Neural progenitor cell (in vitro differentiated cells): ENCODE measurements around the gene MAP3K4. TPM values are rescaled to one million over a fixed set of nuclear protein-coding genes. Genes with fewer than 3 reads are reported as not detected.

Experiments used
- DNase-seq: peaks from one replicate; pipeline ENCODE4 v3.0.0-alpha.2; 2016; ENCODE audit warnings: low spot score
- H2AFZ ChIP-seq: fragments of 200-600 bp; sonication (generic); replicated peaks from 2 replicates; pipeline ENCODE4 v1.6.1; 2016; ENCODE audit warnings: antibody characterized with exemption
- H3F3A ChIP-seq: fragments of 200-600 bp; sonication (generic); 2 replicates; pipeline ENCODE4 v1.6.1; 2016; ENCODE audit warnings: antibody characterized with exemption, low read depth
- H3K27ac ChIP-seq: fragments of 200-600 bp; sonication (generic); 2 replicates; pipeline ENCODE4 v1.5.1; 2016; ENCODE audit warnings: mild to moderate bottlenecking
- H3K27me3 ChIP-seq: fragments of 200-600 bp; sonication (generic); 2 replicates; pipeline ENCODE4 v1.6.1; 2016; ENCODE audit warnings: mild to moderate bottlenecking, moderate library complexity
- H3K36me3 ChIP-seq: fragments of 200-600 bp; sonication (generic); 2 replicates; pipeline ENCODE4 v1.5.1; 2016
- H3K4me1 ChIP-seq: fragments of 200-600 bp; sonication (generic); 2 replicates; pipeline ENCODE4 v1.6.1; 2016; ENCODE audit warnings: mixed run types
- H3K4me2 ChIP-seq: fragments of 200-600 bp; sonication (generic); 2 replicates; pipeline ENCODE4 v1.6.1; 2016
- H3K4me3 ChIP-seq: fragments of 200-600 bp; sonication (generic); 2 replicates; pipeline ENCODE4 v1.5.1; 2016
- H3K79me2 ChIP-seq: fragments of 200-600 bp; sonication (generic); 2 replicates; pipeline ENCODE4 v1.6.1; 2016; ENCODE audit warnings: low read depth
- H3K9ac ChIP-seq: fragments of 200-600 bp; sonication (generic); 2 replicates; pipeline ENCODE4 v1.6.1; 2016
- H3K9me3 ChIP-seq: fragments of 200-600 bp; sonication (generic); 2 replicates; pipeline ENCODE4 v1.5.1; 2016; ENCODE audit warnings: low read depth
- H4K20me1 ChIP-seq: fragments of 200-600 bp; sonication (generic); 2 replicates; pipeline ENCODE4 v1.6.1; 2016; ENCODE audit warnings: low read depth
- H3K27ac Mint-ChIP-seq: 3 replicates; pipeline ENCODE4 v1.8.0; 2021; ENCODE audit warnings: mixed read lengths
- H3K27me3 Mint-ChIP-seq: 2 replicates; pipeline ENCODE4 v1.8.0; 2022; ENCODE audit warnings: low read depth, mild to moderate bottlenecking, inconsistent platforms, moderate library complexity, mixed read lengths; ENCODE audit not compliant: insufficient read depth
- H3K36me3 Mint-ChIP-seq: 3 replicates; pipeline ENCODE4 v1.8.0; 2021; ENCODE audit warnings: mixed read lengths
- H3K4me1 Mint-ChIP-seq: 3 replicates; pipeline ENCODE4 v1.8.0; 2021; ENCODE audit warnings: mixed read lengths
- H3K4me3 Mint-ChIP-seq: 3 replicates; pipeline ENCODE4 v1.8.0; 2021; ENCODE audit warnings: mild to moderate bottlenecking, moderate library complexity, mixed read lengths
- H3K9me3 Mint-ChIP-seq: 3 replicates; pipeline ENCODE4 v1.8.0; 2020; ENCODE audit warnings: mixed read lengths
- EZH2 ChIP-seq: fragments of 200-600 bp; sonication (generic); IDR thresholded peaks from 2 replicates; pipeline ENCODE4 v1.6.1; 2017; ENCODE audit warnings: antibody characterized with exemption, mild to moderate bottlenecking, moderate library complexity
- EZH2phosphoT487 ChIP-seq: fragments of 200-600 bp; sonication (generic); IDR thresholded peaks from 2 replicates; pipeline ENCODE4 v1.6.1; 2017; ENCODE audit warnings: antibody characterized with exemption
- total RNA-seq: library from RNA; depleted of rRNA; stranded (reverse); fragments of >200 nt; gene quantifications from 2 replicates; pipeline ENCODE4 v1.2.3, GENCODE V29; 2015; ENCODE audit warnings: low replicate concordance
- TF ChIP-seq, protein P1 (sequence below): fragments of 200-600 bp; sonication (generic); IDR thresholded peaks from 2 replicates; pipeline ENCODE4 v1.5.1; 2017; ENCODE audit warnings: antibody characterized with exemption, mild to moderate bottlenecking

The MAP3K4 gene
- total RNA-seq, 1 donor from 2014 or later = 59.6 TPM

DNA sequence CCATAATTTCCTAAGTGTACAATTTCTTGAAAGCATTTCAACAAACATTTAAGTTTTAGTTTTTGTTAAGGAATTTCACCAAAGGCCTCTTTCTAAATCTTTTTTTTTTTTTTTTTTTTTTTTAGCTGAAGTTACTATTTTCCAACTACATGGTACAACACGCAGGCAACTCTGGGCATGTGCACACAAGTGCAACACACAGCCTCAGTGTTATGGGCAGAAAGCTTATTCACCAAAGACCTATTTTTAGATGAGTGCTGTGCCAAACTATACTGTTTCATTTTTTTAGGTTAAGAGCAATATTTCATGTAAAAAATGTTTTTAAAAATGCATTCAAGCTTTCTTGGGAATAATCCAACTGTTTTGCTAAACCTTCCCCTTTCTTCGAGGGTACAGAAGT, 42.0 kb upstream of the MAP3K4 start:
- no peak for DNase-seq
- Mint-ChIP-seq H3K9me3 (no peaks in the 10 kb centered on the region), H3K4me3 (no peak overlapping the region), H3K27me3 (peaks cover 9% of the 10 kb centered on the region), H3K36me3 (no peaks in the 10 kb centered on the region), H3K27ac (no peak overlapping the region), H3K4me1 (peaks cover 16% of the 10 kb centered on the region)
- H3K4me1 ChIP-seq = peaks cover 17% of the 10 kb centered on the region
- no peak overlapping the region for H3K4me2 ChIP-seq
- H3K27me3 ChIP-seq = no peaks in the 10 kb centered on the region
- H3K36me3 ChIP-seq = no peaks in the 10 kb centered on the region
- H3K27ac ChIP-seq = no peak overlapping the region
- H2AFZ ChIP-seq = no peak overlapping the region
- H3K9me3 ChIP-seq = no peaks in the 10 kb centered on the region
- no peak overlapping the region for H3K9ac ChIP-seq
- no peak overlapping the region for H3K4me3 ChIP-seq
- H3K79me2 ChIP-seq = no peaks in the 10 kb centered on the region
- peaks cover 12% of the 10 kb centered on the region for H3F3A ChIP-seq
- H4K20me1 ChIP-seq = no peaks in the 10 kb centered on the region
- TF ChIP-seq EZH2 = no peak
- TF ChIP-seq EZH2phosphoT487 = no peak
- TF ChIP-seq, protein P1, sequence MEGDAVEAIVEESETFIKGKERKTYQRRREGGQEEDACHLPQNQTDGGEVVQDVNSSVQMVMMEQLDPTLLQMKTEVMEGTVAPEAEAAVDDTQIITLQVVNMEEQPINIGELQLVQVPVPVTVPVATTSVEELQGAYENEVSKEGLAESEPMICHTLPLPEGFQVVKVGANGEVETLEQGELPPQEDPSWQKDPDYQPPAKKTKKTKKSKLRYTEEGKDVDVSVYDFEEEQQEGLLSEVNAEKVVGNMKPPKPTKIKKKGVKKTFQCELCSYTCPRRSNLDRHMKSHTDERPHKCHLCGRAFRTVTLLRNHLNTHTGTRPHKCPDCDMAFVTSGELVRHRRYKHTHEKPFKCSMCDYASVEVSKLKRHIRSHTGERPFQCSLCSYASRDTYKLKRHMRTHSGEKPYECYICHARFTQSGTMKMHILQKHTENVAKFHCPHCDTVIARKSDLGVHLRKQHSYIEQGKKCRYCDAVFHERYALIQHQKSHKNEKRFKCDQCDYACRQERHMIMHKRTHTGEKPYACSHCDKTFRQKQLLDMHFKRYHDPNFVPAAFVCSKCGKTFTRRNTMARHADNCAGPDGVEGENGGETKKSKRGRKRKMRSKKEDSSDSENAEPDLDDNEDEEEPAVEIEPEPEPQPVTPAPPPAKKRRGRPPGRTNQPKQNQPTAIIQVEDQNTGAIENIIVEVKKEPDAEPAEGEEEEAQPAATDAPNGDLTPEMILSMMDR = no peak

DNA sequence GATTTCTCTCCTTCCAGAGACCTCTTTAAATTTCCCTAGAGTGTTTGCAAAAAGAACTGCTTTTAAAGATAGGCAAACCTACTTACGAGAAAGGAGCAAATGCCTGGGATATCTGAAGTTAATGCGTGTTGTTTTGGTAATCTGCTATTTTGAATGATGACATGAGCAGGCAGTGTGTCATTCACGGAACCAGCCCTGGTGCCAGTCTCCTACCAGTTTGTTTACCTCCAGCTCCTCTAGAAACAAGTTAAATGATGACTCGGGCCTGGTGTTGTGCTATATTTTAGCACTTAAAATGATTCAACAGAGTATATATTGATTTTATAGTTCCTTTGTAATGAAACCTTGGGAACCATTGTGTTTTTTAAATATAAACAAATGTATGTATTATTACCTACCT, 41.1 kb upstream of the MAP3K4 start:
- Mint-ChIP-seq H3K4me1 (peaks cover 16% of the 10 kb centered on the region), H3K27me3 (peaks cover 9% of the 10 kb centered on the region), H3K9me3 (no peaks in the 10 kb centered on the region), H3K4me3 (no peak overlapping the region), H3K27ac (no peak overlapping the region), H3K36me3 (no peaks in the 10 kb centered on the region)
- H3K9ac ChIP-seq = no peak overlapping the region
- no peaks in the 10 kb centered on the region for H3K36me3 ChIP-seq
- no peaks in the 10 kb centered on the region for H3K79me2 ChIP-seq
- no peak overlapping the region for H3K4me2 ChIP-seq
- no peak overlapping the region for H2AFZ ChIP-seq
- H3K4me1 ChIP-seq = peaks cover 17% of the 10 kb centered on the region
- no peaks in the 10 kb centered on the region for H3K9me3 ChIP-seq
- no peaks in the 10 kb centered on the region for H3K27me3 ChIP-seq
- no peaks in the 10 kb centered on the region for H4K20me1 ChIP-seq
- H3F3A ChIP-seq = peaks cover 12% of the 10 kb centered on the region
- DNase-seq = no peak
- H3K27ac ChIP-seq = no peak overlapping the region
- TF ChIP-seq, protein P1 = no peak
- no peak for TF ChIP-seq EZH2phosphoT487
- TF ChIP-seq EZH2 = no peak
- H3K4me3 ChIP-seq = no peak overlapping the region

DNA sequence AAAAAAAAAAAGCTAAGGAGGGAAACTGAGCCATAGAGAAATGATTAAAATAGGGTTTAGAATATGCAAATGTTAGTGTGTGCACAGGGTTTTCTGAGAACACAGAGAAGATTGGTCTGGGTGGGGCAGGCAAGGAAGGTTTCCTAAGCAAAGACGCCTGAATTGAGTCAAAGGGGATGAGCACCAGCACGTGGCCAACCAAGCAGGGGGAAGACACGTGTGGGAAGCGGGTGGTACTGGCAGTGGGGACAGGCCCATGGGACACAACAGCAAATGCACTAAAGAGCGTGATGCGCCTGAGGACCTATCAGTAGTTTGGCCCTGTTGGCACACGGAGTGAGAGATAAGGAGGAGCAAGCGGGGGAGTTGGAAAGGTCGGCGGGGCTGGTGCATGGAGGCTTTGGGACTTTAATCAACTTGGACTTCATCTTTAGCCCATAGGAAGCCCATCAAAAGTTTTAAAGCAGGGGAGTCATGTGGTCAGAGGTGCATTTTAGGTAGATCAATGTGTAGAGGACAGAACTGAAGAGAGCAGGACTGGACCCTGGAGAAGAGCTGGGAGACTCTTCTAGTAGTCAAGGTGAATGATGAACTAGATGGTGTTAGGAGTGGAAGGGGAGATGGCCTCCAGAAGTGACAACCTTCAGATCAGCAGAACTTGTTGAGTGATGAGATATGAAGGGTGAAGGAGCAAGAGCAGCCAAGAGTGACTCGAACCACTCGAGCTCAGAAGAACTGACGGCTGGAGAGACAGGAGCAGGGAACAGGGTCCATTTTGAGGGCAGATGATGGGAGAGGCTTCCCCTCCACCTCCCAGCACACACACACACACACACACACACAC, 40.2 kb upstream of the MAP3K4 start:
- no peak for DNase-seq
- no peak overlapping the region for H3K4me3 ChIP-seq
- H3F3A ChIP-seq = peaks cover 12% of the 10 kb centered on the region
- Mint-ChIP-seq H3K27me3 (peaks cover 9% of the 10 kb centered on the region), H3K9me3 (no peaks in the 10 kb centered on the region), H3K36me3 (no peaks in the 10 kb centered on the region), H3K4me3 (no peak overlapping the region), H3K27ac (no peak overlapping the region), H3K4me1 (peaks cover 16% of the 10 kb centered on the region)
- no peak overlapping the region for H2AFZ ChIP-seq
- no peaks in the 10 kb centered on the region for H3K9me3 ChIP-seq
- no peak overlapping the region for H3K9ac ChIP-seq
- TF ChIP-seq EZH2 (no peak), EZH2phosphoT487 (no peak)
- TF ChIP-seq, protein P1 = no peak
- no peak overlapping the region for H3K4me2 ChIP-seq
- no peaks in the 10 kb centered on the region for H4K20me1 ChIP-seq
- H3K4me1 ChIP-seq = peaks cover 17% of the 10 kb centered on the region
- no peaks in the 10 kb centered on the region for H3K79me2 ChIP-seq
- no peak overlapping the region for H3K27ac ChIP-seq
- H3K36me3 ChIP-seq = no peaks in the 10 kb centered on the region
- no peaks in the 10 kb centered on the region for H3K27me3 ChIP-seq
